ENCODE measurements around the gene MRPL34. TPM values are rescaled to one million over a fixed set of nuclear protein-coding genes. Genes with fewer than 3 reads are reported as not detected.

MRPL34 gene
- total and polyA plus RNA-seq, 9 of the 15 experiments (the other 6 are each of a cell fraction or from before 2014, with no cell fraction given), result 11.5 to 256 (median 72.5) TPM

DNA sequence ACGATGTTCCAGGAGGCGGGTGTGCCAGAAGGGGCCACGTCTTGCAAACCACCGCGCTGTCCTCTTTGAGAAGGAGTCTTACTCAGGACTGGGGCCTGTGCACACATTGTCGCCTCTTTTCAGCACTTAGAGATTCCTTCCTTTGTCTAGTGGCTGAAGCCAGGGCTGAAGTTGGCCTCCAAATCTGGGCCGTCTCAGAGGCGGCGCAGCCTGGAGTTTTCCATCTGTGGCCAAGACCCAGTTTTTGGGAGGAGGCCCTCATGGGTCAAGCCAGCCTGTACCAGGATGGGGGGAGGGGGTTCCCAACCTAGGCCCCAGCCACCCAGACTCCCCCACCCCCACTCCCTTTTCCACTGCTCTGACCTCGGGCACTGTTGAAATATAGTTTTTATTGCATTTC lies 17.2 kb downstream of the MRPL34 start:
- WGBS (ENCODE audit: insufficient coverage, low coverage, missing lambda C conversion rate), result 88% methylated on average over 10 of the region's 10 CpGs
- intact Hi-C loops (cut with micrococcal nuclease), result no loop called here
- POLR2A ChIA-PET, result interaction anchor here (0.7 to 6.9 kb wide), 3 partner anchors 11 to 68 kb away, joined by 4 to 41 read pairs (median 4); partner anchors contain the start of genes ANO8 and DDA1
- H3K4me1 ChIP-seq (replicated peaks in 1 of 2; ENCODE audit: control insufficient read depth in 2 of 2, insufficient read depth in 2 of 2, low read length in 2 of 2), result peaks cover 3 to 38% of the 10 kb centered on the region in 2 experiments; a peak in 4 of 5 replicates
- H4K20me1 ChIP-seq (replicated peaks; ENCODE audit: control insufficient read depth, insufficient read depth, low read length), result no peaks in the 10 kb centered on the region; the same call in 1 of the 2 replicates
- 0 out of 4 replicates have a peak overlapping the region, but pooled peaks of 1 of the 2 experiments have one; percentile 43 for H3K9ac ChIP-seq (ENCODE audit: insufficient read depth in 1 of 2, low read depth in 2 of 2, low read length in 2 of 2)
- DNase-seq (ENCODE audit: extremely low read depth in 1 of 4, low spot score in 3 of 4) (no peak), ATAC-seq (no peak), FAIRE-seq (no peak)
- CTCF ChIA-PET (ENCODE audit: low intra/inter-chr PET ratio), result no interaction called here
- H3K36me3 ChIP-seq (ENCODE audit: control insufficient read depth, insufficient read depth, low read length), result peaks cover 44% of the 10 kb centered on the region
- no peaks in the 10 kb centered on the region for H3K27me3 ChIP-seq (ENCODE audit: control insufficient read depth in 2 of 2, insufficient read depth in 2 of 2, low read length in 2 of 2)
- H3K79me2 ChIP-seq (ENCODE audit: control insufficient read depth, insufficient read depth, low read length), result no peaks in the 10 kb centered on the region
- BruUV-seq (replicated peaks), result no TSS peak
- H3K4me2 ChIP-seq (ENCODE audit: insufficient read depth, low read length), result no peak overlapping the region
- H3K9me3 ChIP-seq (replicated peaks; ENCODE audit: control insufficient read depth, insufficient read depth, low read depth, low read length), result no peaks in the 10 kb centered on the region
- H2AFZ ChIP-seq (ENCODE audit: low read depth, low read length), result no peak overlapping the region
- peaks cover 4% of the 10 kb centered on the region for H3K9me1 ChIP-seq (ENCODE audit: control insufficient read depth, insufficient read depth, low read length)
- no peak overlapping the region for H3K4me3 ChIP-seq
- no peak overlapping the region for H3K27ac ChIP-seq (ENCODE audit: extremely low read depth, low read depth, low read length)
- in situ Hi-C loops (cut with MboI), result no loop called here
- no peak for TF ChIP-seq PTTG1 (tag; IDR thresholded peaks at IDR 0.05; ENCODE audit: low read depth)
- TF ChIP-seq SAFB2 (IDR thresholded peaks at IDR 0.05; ENCODE audit: borderline replicate concordance, low read depth, low read length, severe bottlenecking), result no peak
- no peak for TF ChIP-seq ZNF3 (CRISPR knock-in tag; IDR thresholded peaks at IDR 0.05)
- TF ChIP-seq SIX5 (IDR thresholded peaks at IDR 0.05; ENCODE audit: borderline replicate concordance in 1 of 2, insufficient read depth in 1 of 2, low read depth in 1 of 2, low read length in 2 of 2), result no peak
- TF ChIP-seq, protein P1, sequence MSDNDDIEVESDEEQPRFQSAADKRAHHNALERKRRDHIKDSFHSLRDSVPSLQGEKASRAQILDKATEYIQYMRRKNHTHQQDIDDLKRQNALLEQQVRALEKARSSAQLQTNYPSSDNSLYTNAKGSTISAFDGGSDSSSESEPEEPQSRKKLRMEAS (CRISPR knock-in tag; IDR thresholded peaks at IDR 0.05), result no peak
- TF ChIP-seq POLR2AphosphoS2 (IDR thresholded peaks at IDR 0.05; ENCODE audit: low read length), result 0 out of 2 replicates have a peak, but pooled peaks have one; percentile 33
- TF ChIP-seq, protein P2, sequence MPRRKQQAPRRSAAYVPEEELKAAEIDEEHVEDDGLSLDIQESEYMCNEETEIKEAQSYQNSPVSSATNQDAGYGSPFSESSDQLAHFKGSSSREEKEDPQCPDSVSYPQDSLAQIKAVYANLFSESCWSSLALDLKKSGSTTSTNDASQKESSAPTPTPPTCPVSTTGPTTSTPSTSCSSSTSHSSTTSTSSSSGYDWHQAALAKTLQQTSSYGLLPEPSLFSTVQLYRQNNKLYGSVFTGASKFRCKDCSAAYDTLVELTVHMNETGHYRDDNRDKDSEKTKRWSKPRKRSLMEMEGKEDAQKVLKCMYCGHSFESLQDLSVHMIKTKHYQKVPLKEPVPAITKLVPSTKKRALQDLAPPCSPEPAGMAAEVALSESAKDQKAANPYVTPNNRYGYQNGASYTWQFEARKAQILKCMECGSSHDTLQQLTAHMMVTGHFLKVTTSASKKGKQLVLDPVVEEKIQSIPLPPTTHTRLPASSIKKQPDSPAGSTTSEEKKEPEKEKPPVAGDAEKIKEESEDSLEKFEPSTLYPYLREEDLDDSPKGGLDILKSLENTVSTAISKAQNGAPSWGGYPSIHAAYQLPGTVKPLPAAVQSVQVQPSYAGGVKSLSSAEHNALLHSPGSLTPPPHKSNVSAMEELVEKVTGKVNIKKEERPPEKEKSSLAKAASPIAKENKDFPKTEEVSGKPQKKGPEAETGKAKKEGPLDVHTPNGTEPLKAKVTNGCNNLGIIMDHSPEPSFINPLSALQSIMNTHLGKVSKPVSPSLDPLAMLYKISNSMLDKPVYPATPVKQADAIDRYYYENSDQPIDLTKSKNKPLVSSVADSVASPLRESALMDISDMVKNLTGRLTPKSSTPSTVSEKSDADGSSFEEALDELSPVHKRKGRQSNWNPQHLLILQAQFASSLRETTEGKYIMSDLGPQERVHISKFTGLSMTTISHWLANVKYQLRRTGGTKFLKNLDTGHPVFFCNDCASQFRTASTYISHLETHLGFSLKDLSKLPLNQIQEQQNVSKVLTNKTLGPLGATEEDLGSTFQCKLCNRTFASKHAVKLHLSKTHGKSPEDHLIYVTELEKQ (CRISPR knock-in tag; IDR thresholded peaks at IDR 0.05), result no peak
- TF ChIP-seq, protein P3, sequence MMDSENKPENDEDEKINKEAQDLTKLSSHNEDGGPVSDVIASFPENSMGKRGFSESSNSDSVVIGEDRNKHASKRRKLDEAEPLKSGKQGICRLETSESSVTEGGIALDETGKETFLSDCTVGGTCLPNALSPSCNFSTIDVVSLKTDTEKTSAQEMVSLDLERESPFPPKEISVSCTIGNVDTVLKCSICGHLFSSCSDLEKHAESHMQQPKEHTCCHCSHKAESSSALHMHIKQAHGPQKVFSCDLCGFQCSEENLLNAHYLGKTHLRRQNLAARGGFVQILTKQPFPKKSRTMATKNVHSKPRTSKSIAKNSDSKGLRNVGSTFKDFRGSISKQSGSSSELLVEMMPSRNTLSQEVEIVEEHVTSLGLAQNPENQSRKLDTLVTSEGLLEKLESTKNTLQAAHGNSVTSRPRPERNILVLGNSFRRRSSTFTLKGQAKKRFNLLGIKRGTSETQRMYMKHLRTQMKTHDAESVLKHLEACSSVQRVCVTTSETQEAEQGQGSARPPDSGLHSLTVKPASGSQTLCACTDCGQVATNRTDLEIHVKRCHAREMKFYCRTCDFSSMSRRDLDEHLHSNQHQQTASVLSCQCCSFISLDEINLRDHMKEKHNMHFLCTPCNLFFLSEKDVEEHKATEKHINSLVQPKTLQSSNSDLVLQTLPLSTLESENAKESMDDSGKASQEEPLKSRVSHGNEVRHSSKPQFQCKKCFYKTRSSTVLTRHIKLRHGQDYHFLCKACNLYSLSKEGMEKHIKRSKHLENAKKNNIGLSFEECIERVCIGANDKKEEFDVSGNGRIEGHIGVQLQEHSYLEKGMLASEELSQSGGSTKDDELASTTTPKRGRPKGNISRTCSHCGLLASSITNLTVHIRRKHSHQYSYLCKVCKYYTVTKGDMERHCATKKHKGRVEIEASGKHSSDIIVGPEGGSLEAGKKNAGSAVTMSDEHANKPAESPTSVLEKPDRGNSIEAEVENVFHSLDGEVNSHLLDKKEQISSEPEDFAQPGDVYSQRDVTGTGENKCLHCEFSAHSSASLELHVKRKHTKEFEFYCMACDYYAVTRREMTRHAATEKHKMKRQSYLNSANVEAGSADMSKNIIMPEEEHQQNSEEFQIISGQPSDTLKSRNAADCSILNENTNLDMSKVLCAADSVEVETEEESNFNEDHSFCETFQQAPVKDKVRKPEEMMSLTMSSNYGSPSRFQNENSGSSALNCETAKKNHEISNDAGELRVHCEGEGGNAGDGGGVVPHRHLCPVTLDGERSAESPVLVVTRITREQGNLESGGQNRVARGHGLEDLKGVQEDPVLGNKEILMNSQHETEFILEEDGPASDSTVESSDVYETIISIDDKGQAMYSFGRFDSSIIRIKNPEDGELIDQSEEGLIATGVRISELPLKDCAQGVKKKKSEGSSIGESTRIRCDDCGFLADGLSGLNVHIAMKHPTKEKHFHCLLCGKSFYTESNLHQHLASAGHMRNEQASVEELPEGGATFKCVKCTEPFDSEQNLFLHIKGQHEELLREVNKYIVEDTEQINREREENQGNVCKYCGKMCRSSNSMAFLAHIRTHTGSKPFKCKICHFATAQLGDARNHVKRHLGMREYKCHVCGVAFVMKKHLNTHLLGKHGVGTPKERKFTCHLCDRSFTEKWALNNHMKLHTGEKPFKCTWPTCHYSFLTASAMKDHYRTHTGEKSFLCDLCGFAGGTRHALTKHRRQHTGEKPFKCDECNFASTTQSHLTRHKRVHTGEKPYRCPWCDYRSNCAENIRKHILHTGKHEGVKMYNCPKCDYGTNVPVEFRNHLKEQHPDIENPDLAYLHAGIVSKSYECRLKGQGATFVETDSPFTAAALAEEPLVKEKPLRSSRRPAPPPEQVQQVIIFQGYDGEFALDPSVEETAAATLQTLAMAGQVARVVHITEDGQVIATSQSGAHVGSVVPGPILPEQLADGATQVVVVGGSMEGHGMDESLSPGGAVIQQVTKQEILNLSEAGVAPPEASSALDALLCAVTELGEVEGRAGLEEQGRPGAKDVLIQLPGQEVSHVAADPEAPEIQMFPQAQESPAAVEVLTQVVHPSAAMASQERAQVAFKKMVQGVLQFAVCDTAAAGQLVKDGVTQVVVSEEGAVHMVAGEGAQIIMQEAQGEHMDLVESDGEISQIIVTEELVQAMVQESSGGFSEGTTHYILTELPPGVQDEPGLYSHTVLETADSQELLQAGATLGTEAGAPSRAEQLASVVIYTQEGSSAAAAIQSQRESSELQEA (IDR thresholded peaks at IDR 0.05; ENCODE audit: low read depth), result no peak

Data from K562 (cell line).